K562 (cell line): ENCODE measurements around the gene KLK13. TPM values are rescaled to one million over a fixed set of nuclear protein-coding genes. Genes with fewer than 3 reads are reported as not detected.

Source experiments
- CCNT2 ChIP-seq: IDR thresholded peaks from 2 replicates; pipeline ENCODE4 v1.6.1; 2011; ENCODE audit warnings: borderline replicate concordance, low read depth, mild to moderate bottlenecking, moderate library complexity, mixed read lengths, low read length; ENCODE audit not compliant: insufficient read length; ENCODE audit errors: extremely low read depth
- CHD2 ChIP-seq: IDR thresholded peaks from 2 replicates; pipeline ENCODE4 v1.6.1; 2011; ENCODE audit warnings: low read depth, low read length
- CREM ChIP-seq: IDR thresholded peaks from 2 replicates; pipeline ENCODE4 v1.6.1; 2014; ENCODE audit warnings: antibody characterized with exemption, low read depth
- ELF4 ChIP-seq: fragments of 450-650 bp; formaldehyde crosslinking; IDR thresholded peaks from 2 replicates; pipeline ENCODE4 v1.4.0; 2022; ENCODE audit warnings: missing genetic modification characterization
- FOS ChIP-seq: IDR thresholded peaks from 3 replicates; pipeline ENCODE4 v1.6.1; 2011; ENCODE audit not compliant: insufficient read length; ENCODE audit errors: extremely low read depth
- FOXM1 ChIP-seq, 2 experiments: fragments of 450-650 bp in 1 of 2; sonication (generic) in 1 of 2; formaldehyde crosslinking in 1 of 2; IDR thresholded peaks; 2 replicates each; pipeline versions ENCODE4 v1.6.1 to v1.9.0; 2017 to 2022; ENCODE audit warnings: low read depth in 2 of 2, mild to moderate bottlenecking in 2 of 2, missing genetic modification reagents in 1 of 2, moderate library complexity in 1 of 2
- HMG20A ChIP-seq: fragments of 450-650 bp; formaldehyde crosslinking; conservative IDR thresholded peaks from 2 replicates; pipeline ENCODE4 v1.4.0; 2020; ENCODE audit warnings: mild to moderate bottlenecking, mixed read lengths
- NCOA1 ChIP-seq: fragments of 450-650 bp; IDR thresholded peaks from 2 replicates; pipeline ENCODE4 v1.6.1; 2016; ENCODE audit warnings: low read depth
- PHF8 ChIP-seq: fragments of 200-600 bp; sonication (generic); IDR thresholded peaks from 2 replicates; pipeline ENCODE4 v1.6.1; 2012; ENCODE audit warnings: mixed run types, mild to moderate bottlenecking, inconsistent platforms, low read length, moderate library complexity, borderline replicate concordance
- RAD51 ChIP-seq: fragments of 450-650 bp; IDR thresholded peaks from 2 replicates; pipeline ENCODE4 v1.7.1; 2016; ENCODE audit warnings: low read depth, mild to moderate bottlenecking, borderline replicate concordance
- RNF2 ChIP-seq: sonication (generic); IDR thresholded peaks from 2 replicates; pipeline ENCODE4 v1.6.1; 2016
- SAFB ChIP-seq: fragments of 200-400 bp; formaldehyde crosslinking; IDR thresholded peaks from 2 replicates; pipeline ENCODE4 v1.6.1; 2017; ENCODE audit warnings: low read depth, low read length, borderline replicate concordance
- SMARCC2 ChIP-seq: fragments of 450-650 bp; IDR thresholded peaks from 2 replicates; pipeline ENCODE4 v1.6.1; 2017; ENCODE audit warnings: antibody characterized with exemption, moderate library complexity, mild to moderate bottlenecking, low read depth
- TRIM24 ChIP-seq, 2 experiments: fragments of 450-650 bp; IDR thresholded peaks; 2 replicates each; pipeline ENCODE4 v1.6.1; 2016
- YBX1 ChIP-seq: fragments of 450-650 bp; IDR thresholded peaks from 2 replicates; pipeline ENCODE4 v1.7.1; 2016; ENCODE audit warnings: mild to moderate bottlenecking
- YY1 ChIP-seq, 3 experiments: IDR thresholded peaks; 2 replicates each; pipeline ENCODE4 v1.6.1; 2011; ENCODE audit warnings: low read length in 2 of 3, mild to moderate bottlenecking in 2 of 3, moderate library complexity in 2 of 3, borderline replicate concordance in 1 of 3, control low read depth in 1 of 3, low read depth in 1 of 3; ENCODE audit not compliant: insufficient read depth in 3 of 3, insufficient replicate concordance in 2 of 3, control insufficient read depth in 1 of 3, insufficient read length in 1 of 3; ENCODE audit errors: extremely low read depth in 1 of 3
- ZKSCAN1 ChIP-seq: fragments of 150-350 bp; IDR thresholded peaks from 2 replicates; pipeline ENCODE4 v1.6.1; 2016; ENCODE audit warnings: low read depth, low read length
- ZNF644 ChIP-seq: fragments of 200-800 bp; sonication (Bioruptor generic); IDR thresholded peaks from 2 replicates; pipeline ENCODE4 v1.6.1; 2016; ENCODE audit warnings: low read depth, missing genetic modification characterization, missing compliant biosample characterization
- ZNF785 ChIP-seq: fragments of 250-450 bp; sonication (Bioruptor Pico); IDR thresholded peaks from 2 replicates; pipeline ENCODE4 v1.4.0; 2020; ENCODE audit warnings: mild to moderate bottlenecking
- polyA plus RNA-seq, 8 experiments: library from polyadenylated mRNA; depleted of rRNA in 4 of 8; stranded (reverse) in 5 of 8; unstranded in 3 of 8; fragments of >200 nt; fragmentation: Nextera tagmentation in 2 of 8; fragmentation: Illumina TruSeq in 1 of 8; extraction: Ambion mirVana in 2 of 8; extraction: Trizol in 1 of 8; gene quantifications; 2 replicates each; pipeline versions ENCODE4 v1.2.1 to v1.2.3, GENCODE V29; 2011 to 2014; ENCODE audit warnings: inconsistent platforms in 1 of 8, missing spikeins in 1 of 8
- total RNA-seq, 7 experiments: library from RNA; depleted of rRNA in 6 of 7; stranded (reverse); fragments of >200 nt in 6 of 7; fragmentation: Illumina TruSeq in 2 of 7; extraction: Trizol in 2 of 7; gene quantifications; 2 replicates each; pipeline versions ENCODE4 v1.2.1 to v1.2.3, GENCODE V29; 2011 to 2021; ENCODE audit warnings: low replicate concordance in 1 of 7
- TF ChIP-seq, protein P1 (sequence below), 2 experiments: IDR thresholded peaks; 2 replicates each; pipeline ENCODE4 v1.6.1; 2011; ENCODE audit warnings: borderline replicate concordance in 1 of 2, control low read depth in 1 of 2, low read depth in 1 of 2, low read length in 1 of 2, mild to moderate bottlenecking in 1 of 2, mixed read lengths in 1 of 2, moderate library complexity in 1 of 2; ENCODE audit not compliant: insufficient read depth in 1 of 2, insufficient read length in 1 of 2, poor library complexity in 1 of 2, severe bottlenecking in 1 of 2; ENCODE audit errors: extremely low read depth in 1 of 2
- TF ChIP-seq, protein P2 (sequence below): fragments of 250-450 bp; sonication (Bioruptor Pico); IDR thresholded peaks from 2 replicates; pipeline ENCODE4 v1.4.0; 2020; ENCODE audit warnings: borderline replicate concordance
- TF ChIP-seq, protein P3 (sequence below): fragments of 450-650 bp; formaldehyde crosslinking; IDR thresholded peaks from 2 replicates; pipeline ENCODE4 v1.4.0; 2022; ENCODE audit warnings: missing genetic modification characterization
- TF ChIP-seq, protein P4 (sequence below): fragments of 250-450 bp; sonication (Bioruptor Pico); IDR thresholded peaks from 2 replicates; pipeline ENCODE4 v1.5.0; 2020; ENCODE audit warnings: mild to moderate bottlenecking

The KLK13 gene
- total and polyA plus RNA-seq, 9 of the 15 experiments (the other 6 are each of a cell fraction or from before 2014, with no cell fraction given), result 0.72 to 9.0 (median 2.3) TPM

DNA sequence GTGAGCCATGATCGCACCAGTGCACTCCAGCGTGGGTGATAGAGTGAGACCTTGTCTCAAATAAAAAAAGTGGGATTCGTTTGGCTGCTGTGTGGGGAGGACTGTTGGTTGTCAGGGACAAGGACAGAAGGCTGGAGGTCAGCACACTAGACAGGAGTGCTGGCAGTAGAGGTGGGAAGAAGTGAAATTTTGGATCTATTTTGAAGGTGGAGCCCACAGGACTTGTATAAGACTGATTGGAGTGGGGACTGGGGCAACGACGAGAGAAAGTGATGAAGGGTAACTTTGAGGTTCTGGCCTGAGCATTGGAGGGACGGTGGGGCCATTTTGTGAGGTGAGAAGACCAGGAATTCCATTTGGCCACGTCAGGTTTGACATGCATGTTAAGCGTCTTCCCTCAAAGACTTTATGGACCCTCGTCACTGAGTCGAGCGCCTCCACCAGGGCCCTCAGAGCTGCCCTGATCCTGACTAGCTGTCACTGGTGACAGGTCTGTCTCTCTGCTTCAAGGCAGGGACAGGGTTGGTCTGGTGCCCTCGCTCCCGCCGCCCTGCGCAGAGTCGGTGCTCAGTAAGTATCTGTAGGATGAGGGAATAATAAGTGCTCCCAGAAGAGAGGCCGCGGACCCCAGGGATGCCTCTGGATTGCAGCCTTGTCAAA is 42.6 kb upstream of the KLK13 start (continued):
- TF ChIP-seq, protein P1, sequence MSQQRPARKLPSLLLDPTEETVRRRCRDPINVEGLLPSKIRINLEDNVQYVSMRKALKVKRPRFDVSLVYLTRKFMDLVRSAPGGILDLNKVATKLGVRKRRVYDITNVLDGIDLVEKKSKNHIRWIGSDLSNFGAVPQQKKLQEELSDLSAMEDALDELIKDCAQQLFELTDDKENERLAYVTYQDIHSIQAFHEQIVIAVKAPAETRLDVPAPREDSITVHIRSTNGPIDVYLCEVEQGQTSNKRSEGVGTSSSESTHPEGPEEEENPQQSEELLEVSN (IDR thresholded peaks at IDR 0.05; ENCODE audit: borderline replicate concordance in 1 of 2, extremely low read depth in 1 of 2, insufficient read depth in 1 of 2, insufficient read length in 1 of 2, low read depth in 1 of 2, low read length in 1 of 2, poor library complexity in 1 of 2, severe bottlenecking in 1 of 2), result peak in 1 of 2 experiments; percentile 23
- TF ChIP-seq CCNT2 (no peak), YY1 (IDR thresholded peaks at IDR 0.05; ENCODE audit: borderline replicate concordance in 1 of 3, control insufficient read depth in 1 of 3, extremely low read depth in 1 of 3, insufficient read depth in 3 of 3, insufficient read length in 1 of 3, insufficient replicate concordance in 2 of 3, low read depth in 1 of 3, low read length in 2 of 3) (peak in 2 of 3 experiments; percentile 28 to 90), CREM (peak; percentile 81), RAD51 (no peak), TRIM24 (IDR thresholded peaks at IDR 0.05) (no peak), ZNF785 (CRISPR knock-in tag) (no peak), FOS (no peak), CHD2 (no peak), NCOA1 (no peak), SMARCC2 (no peak), ELF4 (CRISPR knock-in tag) (no peak), FOXM1 (IDR thresholded peaks at IDR 0.05; ENCODE audit: low read depth) (no peak), FOXM1 (CRISPR knock-in tag; IDR thresholded peaks at IDR 0.05; ENCODE audit: low read depth) (0 out of 2 replicates have a peak, but pooled peaks have one; percentile 71), YBX1 (no peak), HMG20A (CRISPR knock-in tag) (no peak), ZKSCAN1 (no peak), SAFB (no peak), ZNF644 (no peak), RNF2 (no peak; the same call in 1 of the 2 replicates), PHF8 (no peak; the same call in 1 of the 2 replicates)
- TF ChIP-seq, protein P2, sequence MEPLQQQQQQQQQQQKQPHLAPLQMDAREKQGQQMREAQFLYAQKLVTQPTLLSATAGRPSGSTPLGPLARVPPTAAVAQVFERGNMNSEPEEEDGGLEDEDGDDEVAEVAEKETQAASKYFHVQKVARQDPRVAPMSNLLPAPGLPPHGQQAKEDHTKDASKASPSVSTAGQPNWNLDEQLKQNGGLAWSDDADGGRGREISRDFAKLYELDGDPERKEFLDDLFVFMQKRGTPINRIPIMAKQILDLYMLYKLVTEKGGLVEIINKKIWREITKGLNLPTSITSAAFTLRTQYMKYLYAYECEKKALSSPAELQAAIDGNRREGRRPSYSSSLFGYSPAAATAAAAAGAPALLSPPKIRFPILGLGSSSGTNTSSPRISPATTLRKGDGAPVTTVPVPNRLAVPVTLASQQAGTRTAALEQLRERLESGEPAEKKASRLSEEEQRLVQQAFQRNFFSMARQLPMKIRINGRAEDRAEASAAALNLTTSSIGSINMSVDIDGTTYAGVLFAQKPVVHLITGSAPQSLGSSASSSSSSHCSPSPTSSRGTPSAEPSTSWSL, result no peak
- TF ChIP-seq, protein P3, sequence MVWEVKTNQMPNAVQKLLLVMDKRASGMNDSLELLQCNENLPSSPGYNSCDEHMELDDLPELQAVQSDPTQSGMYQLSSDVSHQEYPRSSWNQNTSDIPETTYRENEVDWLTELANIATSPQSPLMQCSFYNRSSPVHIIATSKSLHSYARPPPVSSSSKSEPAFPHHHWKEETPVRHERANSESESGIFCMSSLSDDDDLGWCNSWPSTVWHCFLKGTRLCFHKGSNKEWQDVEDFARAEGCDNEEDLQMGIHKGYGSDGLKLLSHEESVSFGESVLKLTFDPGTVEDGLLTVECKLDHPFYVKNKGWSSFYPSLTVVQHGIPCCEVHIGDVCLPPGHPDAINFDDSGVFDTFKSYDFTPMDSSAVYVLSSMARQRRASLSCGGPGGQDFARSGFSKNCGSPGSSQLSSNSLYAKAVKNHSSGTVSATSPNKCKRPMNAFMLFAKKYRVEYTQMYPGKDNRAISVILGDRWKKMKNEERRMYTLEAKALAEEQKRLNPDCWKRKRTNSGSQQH, result no peak
- TF ChIP-seq, protein P4, sequence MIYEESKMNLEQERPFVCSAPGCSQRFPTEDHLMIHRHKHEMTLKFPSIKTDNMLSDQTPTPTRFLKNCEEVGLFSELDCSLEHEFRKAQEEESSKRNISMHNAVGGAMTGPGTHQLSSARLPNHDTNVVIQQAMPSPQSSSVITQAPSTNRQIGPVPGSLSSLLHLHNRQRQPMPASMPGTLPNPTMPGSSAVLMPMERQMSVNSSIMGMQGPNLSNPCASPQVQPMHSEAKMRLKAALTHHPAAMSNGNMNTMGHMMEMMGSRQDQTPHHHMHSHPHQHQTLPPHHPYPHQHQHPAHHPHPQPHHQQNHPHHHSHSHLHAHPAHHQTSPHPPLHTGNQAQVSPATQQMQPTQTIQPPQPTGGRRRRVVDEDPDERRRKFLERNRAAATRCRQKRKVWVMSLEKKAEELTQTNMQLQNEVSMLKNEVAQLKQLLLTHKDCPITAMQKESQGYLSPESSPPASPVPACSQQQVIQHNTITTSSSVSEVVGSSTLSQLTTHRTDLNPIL (CRISPR knock-in tag), result no peak
